KMS-11 (cell line): ENCODE measurements around the gene ABCC4.

Source experiments
- H2AFZ ChIP-seq: fragments of 200-600 bp; sonication (generic); 2 replicates; pipeline ENCODE4 v1.6.1; 2016; ENCODE audit warnings: antibody characterized with exemption, mixed run types, low read depth
- H3K27ac ChIP-seq: fragments of 200-600 bp; sonication (generic); 2 replicates; pipeline ENCODE4 v1.6.1; 2016; ENCODE audit warnings: mild to moderate bottlenecking, mixed run types
- H3K27me3 ChIP-seq: fragments of 200-600 bp; sonication (generic); 2 replicates; pipeline ENCODE4 v1.6.1; 2017; ENCODE audit warnings: mild to moderate bottlenecking, low read depth, mixed run types, moderate library complexity; ENCODE audit not compliant: insufficient read depth
- H3K36me3 ChIP-seq: fragments of 200-600 bp; sonication (generic); 2 replicates; pipeline ENCODE4 v1.6.1; 2017; ENCODE audit warnings: mild to moderate bottlenecking, mixed run types; ENCODE audit not compliant: insufficient read depth
- H3K4me1 ChIP-seq: fragments of 200-600 bp; sonication (generic); 2 replicates; pipeline ENCODE4 v1.6.1; 2016; ENCODE audit warnings: mild to moderate bottlenecking, low read depth, mixed run types; ENCODE audit not compliant: poor library complexity, severe bottlenecking
- H3K4me2 ChIP-seq: fragments of 200-600 bp; sonication (generic); 2 replicates; pipeline ENCODE4 v1.7.0; 2016; ENCODE audit warnings: mild to moderate bottlenecking, mixed run types
- H3K4me3 ChIP-seq: fragments of 200-600 bp; sonication (generic); IDR thresholded peaks from 2 replicates; pipeline ENCODE4 v1.6.1; 2017; ENCODE audit warnings: low read depth, low read length, mixed read lengths; ENCODE audit not compliant: insufficient read depth
- H3K79me2 ChIP-seq: fragments of 200-600 bp; sonication (generic); 2 replicates; pipeline ENCODE4 v1.6.1; 2016; ENCODE audit warnings: low read depth, mixed run types; ENCODE audit not compliant: insufficient read depth
- H3K9ac ChIP-seq: fragments of 200-600 bp; sonication (generic); 2 replicates; pipeline ENCODE4 v1.6.1; 2016; ENCODE audit warnings: mild to moderate bottlenecking, mixed run types
- H4K20me1 ChIP-seq: fragments of 200-600 bp; sonication (generic); 2 replicates; pipeline ENCODE4 v1.6.1; 2016; ENCODE audit warnings: mild to moderate bottlenecking, mixed run types; ENCODE audit not compliant: insufficient read depth
- TF ChIP-seq, protein P1 (sequence below): fragments of 200-600 bp; sonication (generic); conservative IDR thresholded peaks from 2 replicates; pipeline ENCODE4 v1.6.1; 2017; ENCODE audit warnings: low read depth, mild to moderate bottlenecking, antibody characterized with exemption, low read length, moderate library complexity, mixed read lengths

ABCC4 gene

GRCh38 chr13:95160112-95160906, 140.9 kb downstream of the ABCC4 start:
- no peak overlapping the region for H3K27ac ChIP-seq
- TF ChIP-seq, protein P1, sequence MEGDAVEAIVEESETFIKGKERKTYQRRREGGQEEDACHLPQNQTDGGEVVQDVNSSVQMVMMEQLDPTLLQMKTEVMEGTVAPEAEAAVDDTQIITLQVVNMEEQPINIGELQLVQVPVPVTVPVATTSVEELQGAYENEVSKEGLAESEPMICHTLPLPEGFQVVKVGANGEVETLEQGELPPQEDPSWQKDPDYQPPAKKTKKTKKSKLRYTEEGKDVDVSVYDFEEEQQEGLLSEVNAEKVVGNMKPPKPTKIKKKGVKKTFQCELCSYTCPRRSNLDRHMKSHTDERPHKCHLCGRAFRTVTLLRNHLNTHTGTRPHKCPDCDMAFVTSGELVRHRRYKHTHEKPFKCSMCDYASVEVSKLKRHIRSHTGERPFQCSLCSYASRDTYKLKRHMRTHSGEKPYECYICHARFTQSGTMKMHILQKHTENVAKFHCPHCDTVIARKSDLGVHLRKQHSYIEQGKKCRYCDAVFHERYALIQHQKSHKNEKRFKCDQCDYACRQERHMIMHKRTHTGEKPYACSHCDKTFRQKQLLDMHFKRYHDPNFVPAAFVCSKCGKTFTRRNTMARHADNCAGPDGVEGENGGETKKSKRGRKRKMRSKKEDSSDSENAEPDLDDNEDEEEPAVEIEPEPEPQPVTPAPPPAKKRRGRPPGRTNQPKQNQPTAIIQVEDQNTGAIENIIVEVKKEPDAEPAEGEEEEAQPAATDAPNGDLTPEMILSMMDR: no peak

GRCh38 chr13:95159458-95159857, 141.8 kb downstream of the ABCC4 start:
- Histone ChIP-seq H3K4me3 (no peak overlapping the region), H3K9ac (no peak overlapping the region), H2AFZ (no peak overlapping the region), H3K79me2 (no peaks in the 10 kb centered on the region), H3K4me2 (no peak overlapping the region), H3K27me3 (no peaks in the 10 kb centered on the region), H3K36me3 (no peaks in the 10 kb centered on the region), H4K20me1 (no peaks in the 10 kb centered on the region), H3K4me1 (no peaks in the 10 kb centered on the region), H3K27ac (no peak overlapping the region)
- TF ChIP-seq, protein P1: no peak

More at GRCh38 chr13:95160112-95160906, 140.9 kb downstream of the ABCC4 start:
- no peak overlapping the region for H2AFZ ChIP-seq
- H3K36me3 ChIP-seq: no peaks in the 10 kb centered on the region
- no peaks in the 10 kb centered on the region for H4K20me1 ChIP-seq
- no peak overlapping the region for H3K4me2 ChIP-seq
- H3K4me3 ChIP-seq: no peak overlapping the region
- H3K79me2 ChIP-seq: no peaks in the 10 kb centered on the region
- H3K27me3 ChIP-seq: no peaks in the 10 kb centered on the region
- H3K4me1 ChIP-seq: no peaks in the 10 kb centered on the region
- no peak overlapping the region for H3K9ac ChIP-seq

- TF ChIP-seq, protein P1: no peak
- Histone ChIP-seq H3K27me3 (no peaks in the 10 kb centered on the region), H3K4me1 (no peaks in the 10 kb centered on the region), H3K36me3 (no peaks in the 10 kb centered on the region), H4K20me1 (no peaks in the 10 kb centered on the region), H3K4me3 (no peak overlapping the region), H3K27ac (no peak overlapping the region), H3K79me2 (no peaks in the 10 kb centered on the region), H3K9ac (no peak overlapping the region), H3K4me2 (no peak overlapping the region), H2AFZ (no peak overlapping the region)
These were observed 145.0 kb downstream of the ABCC4 start for GRCh38 chr13:95156208-95156607.

- H2AFZ ChIP-seq: no peak overlapping the region
- H4K20me1 ChIP-seq: no peaks in the 10 kb centered on the region
- no peaks in the 10 kb centered on the region for H3K27me3 ChIP-seq
- no peaks in the 10 kb centered on the region for H3K79me2 ChIP-seq
- H3K9ac ChIP-seq: no peak overlapping the region
- H3K36me3 ChIP-seq: no peaks in the 10 kb centered on the region
- no peak overlapping the region for H3K4me2 ChIP-seq
- H3K27ac ChIP-seq: no peak overlapping the region
- no peaks in the 10 kb centered on the region for H3K4me1 ChIP-seq
- no peak overlapping the region for H3K4me3 ChIP-seq
- TF ChIP-seq, protein P1: no peak
These were observed 145.7 kb downstream of the ABCC4 start for GRCh38 chr13:95155504-95155903.
